DMS 273 treated with DMSO at 0.1 percent for 48 hours (cell line): Measurements from ENCODE around the gene TOP1.
"Not testable (repeated sequence)": the region's sequence is repeated elsewhere in the genome, so short reads cannot be mapped to it uniquely, and the experiment has no call there.

Experiments used
- DNase-seq: peaks from one replicate; lab custom pipeline; 2025; lab: John Stamatoyannopoulos, UW

The TOP1 gene

DNA sequence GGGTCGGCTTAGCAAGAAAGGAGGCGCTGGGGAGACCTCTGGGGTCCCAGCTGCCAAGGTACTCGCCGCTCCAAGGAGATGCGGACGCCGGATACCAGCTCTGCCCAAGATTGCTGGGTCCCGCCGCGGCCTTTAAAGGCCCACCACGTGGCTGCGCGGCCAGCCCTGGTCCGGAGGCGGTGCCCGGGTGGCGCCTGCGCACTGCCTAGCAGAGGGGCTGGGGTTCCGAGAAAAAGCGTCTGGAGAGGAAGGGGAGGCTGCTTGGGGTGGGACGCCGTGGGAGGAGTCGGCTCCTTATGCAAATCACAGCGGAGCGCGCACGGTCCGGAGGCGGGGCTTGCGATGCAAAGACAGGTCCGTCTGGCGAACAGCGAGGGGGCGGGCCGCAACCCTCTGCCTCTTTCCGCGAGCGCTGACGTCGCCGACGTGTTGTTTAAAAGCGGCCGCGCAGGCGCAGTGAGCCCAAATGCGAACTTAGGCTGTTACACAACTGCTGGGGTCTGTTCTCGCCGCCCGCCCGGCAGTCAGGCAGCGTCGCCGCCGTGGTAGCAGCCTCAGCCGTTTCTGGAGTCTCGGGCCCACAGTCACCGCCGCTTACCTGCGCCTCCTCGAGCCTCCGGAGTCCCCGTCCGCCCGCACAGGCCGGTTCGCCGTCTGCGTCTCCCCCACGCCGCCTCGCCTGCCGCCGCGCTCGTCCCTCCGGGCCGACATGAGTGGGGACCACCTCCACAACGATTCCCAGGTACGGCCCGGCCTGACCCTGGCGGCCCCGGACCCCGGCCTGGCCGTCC, at the start of gene TOP1:
Gene TOP1, plus strand, starts transcription at position 464 of the 791 bp plus-strand sequence. Its CDS starts 246 bp downstream, at position 710.
- peak; percentile 98 for DNase-seq

DNA sequence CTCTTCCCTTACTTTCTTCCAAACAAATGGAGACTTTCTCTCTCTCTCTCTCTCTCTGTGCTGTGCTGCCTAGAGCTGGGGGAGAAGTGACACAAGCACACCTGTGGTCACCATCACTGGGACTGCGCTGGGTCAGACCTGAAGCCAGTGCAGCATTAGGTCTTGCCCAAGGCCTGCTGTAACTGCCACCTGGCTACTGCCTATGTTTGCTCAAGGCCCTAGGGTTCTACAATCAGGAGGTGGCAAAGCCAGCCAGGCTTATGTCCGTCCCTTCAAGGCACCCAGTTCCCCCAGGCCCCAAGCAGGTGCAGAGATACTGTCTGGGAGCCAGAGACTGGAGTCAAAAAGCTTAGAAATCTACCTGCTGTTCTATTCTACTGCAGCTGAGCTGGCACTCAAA, 49.4 kb upstream of the TOP1 start:
- no peak for DNase-seq

DNA sequence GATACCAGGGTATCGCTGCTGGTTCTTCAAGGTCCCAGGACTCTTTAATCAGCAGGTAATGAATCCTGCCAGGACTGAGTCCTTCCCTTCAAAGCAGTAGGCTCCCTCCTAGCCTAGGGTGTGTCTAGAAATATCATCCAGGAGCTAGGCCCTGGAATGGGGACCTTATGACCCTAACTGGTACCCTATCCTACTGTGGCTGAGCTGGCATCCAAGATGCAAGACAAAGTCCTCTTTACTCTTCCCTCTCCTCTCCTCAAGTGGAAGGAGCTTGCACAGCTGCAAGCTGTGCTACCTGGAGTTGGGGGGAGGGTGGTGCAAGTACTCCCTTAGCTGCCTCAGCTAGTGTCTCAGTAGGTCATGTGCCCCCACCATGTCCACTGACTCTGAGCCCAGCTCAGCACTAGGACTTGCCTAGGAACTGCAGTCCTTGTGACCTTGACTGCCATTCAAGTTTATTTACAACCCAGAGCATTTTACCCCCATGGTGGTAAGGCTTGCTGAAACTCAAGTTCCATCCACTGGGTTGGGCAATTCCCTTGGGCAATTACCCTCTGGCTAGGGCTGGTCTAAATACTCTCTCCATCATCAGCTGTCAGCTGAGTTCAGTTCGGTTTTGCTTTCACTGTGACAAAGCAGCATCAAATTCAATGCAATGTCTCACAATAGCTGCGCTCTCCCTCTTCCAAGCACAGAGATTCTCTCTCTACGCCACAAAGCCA, 48.4 kb upstream of the TOP1 start:
- no peak for DNase-seq

DNA sequence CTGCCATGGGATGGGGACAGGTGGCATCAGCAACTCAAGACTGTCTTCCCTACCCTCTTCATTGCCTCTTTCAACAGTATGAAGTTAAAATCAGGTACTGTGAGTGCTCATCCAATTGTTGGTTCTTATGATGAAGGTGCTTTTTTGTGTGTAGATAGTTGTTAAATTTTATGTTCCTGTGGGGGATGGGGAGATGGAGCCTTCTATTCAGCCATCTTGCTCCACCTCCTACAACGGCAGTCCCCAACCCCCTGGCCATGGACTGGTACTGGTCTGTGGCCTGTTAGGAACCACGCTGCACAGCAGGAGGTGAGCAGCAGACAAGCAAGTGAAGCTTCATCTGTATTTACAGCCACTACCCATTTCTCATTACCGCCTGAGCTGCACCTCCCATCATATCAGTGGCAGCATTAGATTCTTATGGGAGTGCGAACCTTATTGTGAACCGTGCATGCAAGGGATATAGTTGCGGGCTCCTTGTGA, 47.8 kb upstream of the TOP1 start:
- DNase-seq = no peak

- no peak for DNase-seq
These were observed 46.0 kb upstream of the TOP1 start for GRCh38 chr20:40982415-40983145.

GRCh38 chr20:40983898-40984297, 44.7 kb upstream of the TOP1 start:
- DNase-seq = no peak

DNA sequence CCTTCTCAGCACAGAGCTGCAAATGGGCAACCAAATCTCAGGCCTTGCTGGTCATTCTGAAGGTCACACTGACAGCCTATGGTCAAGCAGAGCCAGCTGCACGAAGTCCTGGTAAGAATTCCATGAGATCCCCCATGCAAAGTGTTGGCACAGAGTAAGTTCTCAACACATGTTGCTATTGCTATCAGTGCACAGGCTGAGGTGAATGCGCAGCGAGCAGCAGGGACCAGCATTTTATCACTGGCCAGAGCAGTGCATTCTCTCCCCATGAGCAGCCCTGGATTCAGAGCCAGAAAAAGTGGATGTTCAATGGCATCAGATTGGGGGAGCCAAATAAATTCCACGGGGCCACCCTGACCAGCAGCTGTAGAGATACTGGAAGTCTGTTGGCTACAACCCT, 44.1 kb upstream of the TOP1 start:
- DNase-seq = no peak

DNA sequence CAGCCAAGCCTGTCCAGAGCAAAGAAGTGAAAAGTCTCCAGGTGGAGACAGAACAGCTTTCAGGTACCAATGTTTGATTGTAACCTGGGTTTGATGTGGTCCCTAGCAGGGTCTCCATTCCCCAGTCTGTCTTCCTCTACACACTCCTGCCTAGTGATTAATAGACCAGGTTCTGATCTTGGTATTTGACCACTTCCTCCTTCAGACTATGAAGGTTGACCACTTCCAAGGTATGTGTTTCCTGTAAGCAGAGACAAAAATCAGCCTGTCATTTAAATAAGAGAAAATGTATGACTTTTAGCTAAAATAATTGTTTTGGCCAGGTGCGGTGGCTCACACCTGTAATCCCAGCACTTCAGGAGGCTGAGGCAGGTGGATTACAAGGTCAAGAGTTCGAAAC, 41.8 kb upstream of the TOP1 start:
- DNase-seq = no peak

DNA sequence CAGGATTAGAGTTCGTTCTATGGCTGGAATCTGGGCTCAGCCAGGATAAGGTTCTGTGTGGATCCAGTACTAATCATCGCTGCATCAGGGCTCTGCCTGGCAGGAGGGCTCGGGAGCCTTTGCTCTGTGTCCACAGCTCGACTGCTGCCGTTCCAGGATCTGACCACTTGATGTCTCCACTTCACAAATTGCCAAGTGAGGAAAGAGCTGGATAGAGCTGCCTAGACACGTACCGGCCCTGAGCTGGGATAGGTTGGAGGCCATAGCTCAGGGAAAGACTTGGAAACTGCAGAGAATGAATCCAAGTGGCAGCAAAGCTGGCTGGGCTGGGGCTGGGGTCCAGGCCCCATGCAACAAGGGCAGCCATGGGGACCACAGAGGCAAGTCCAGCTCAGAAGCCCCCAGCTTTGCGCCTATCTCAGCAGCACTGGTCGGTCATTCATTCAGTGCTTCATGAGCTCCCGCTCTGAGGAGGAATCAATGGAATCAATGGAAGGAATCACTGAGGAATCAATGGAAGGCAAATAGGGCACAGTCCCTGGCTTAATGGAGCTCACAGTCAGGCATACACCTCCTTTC, 38.0 kb upstream of the TOP1 start:
- peak; percentile 59 for DNase-seq

- peak; percentile 12 for DNase-seq
These were observed 37.3 kb upstream of the TOP1 start for GRCh38 chr20:40991181-40991889.

DNA sequence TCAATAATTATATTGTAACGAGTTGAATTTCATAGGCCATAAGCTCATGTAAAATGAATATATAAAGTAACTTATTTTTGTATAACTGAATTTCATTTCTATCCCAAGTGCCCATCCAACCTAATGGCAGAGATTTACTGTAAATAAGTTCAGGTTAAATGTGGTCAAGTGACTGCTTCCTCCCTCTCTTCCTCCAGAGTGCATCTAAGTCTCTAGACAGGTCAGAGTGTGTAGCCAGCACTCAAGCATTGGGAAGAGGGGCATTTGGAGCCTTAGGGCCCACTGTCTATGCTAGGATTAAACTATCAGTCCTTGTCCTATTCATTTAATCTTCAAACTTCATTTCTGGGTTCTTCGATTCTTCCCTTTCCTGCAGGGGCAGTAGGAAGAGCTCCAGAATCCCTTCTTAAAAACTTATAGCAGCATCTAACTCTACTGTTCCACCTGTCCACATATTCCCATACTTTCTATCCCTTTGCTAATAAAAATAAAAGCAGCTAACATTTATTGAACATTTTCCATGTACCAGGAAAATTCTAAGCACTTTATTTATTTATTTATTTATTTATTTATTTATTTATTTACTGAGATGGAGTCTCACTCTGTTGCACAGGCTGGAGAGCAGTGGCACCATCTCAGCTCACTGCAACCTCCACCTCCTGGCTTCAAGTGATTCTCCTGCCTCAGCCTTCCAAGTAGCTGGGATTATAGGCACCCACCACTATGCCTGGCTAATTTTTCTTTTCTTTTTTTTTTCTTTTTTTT, 36.1 kb upstream of the TOP1 start:
- DNase-seq = no peak

GRCh38 chr20:40993794-40994540, 34.7 kb upstream of the TOP1 start:
- DNase-seq = no peak

DNA sequence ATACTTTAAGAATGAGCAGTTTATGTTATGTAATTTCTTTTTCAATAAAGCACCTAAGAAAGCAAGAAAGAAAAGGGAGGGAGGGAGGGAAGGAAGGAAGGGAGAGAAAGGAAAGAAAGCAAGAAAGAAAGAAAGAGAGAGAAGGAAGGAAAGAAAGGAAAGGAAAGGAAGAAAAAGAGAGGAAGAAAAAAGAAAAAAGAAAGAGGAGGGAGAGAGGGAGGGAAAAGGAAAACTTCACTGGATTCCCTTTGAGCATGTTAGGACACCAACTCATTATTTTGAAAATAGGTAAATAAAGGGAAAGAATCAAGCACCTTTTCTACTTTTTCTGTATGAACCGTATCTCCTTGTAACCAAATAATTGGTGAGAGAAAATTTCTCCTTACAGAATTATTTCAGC, 32.3 kb upstream of the TOP1 start:
- DNase-seq = no peak

GRCh38 chr20:40997116-40997515, 31.5 kb upstream of the TOP1 start:
- DNase-seq = no peak

- DNase-seq = no peak
These were observed 28.8 kb upstream of the TOP1 start for GRCh38 chr20:40999841-41000240.

- DNase-seq = no peak
These were observed 28.0 kb upstream of the TOP1 start for GRCh38 chr20:41000628-41001027.

DNA sequence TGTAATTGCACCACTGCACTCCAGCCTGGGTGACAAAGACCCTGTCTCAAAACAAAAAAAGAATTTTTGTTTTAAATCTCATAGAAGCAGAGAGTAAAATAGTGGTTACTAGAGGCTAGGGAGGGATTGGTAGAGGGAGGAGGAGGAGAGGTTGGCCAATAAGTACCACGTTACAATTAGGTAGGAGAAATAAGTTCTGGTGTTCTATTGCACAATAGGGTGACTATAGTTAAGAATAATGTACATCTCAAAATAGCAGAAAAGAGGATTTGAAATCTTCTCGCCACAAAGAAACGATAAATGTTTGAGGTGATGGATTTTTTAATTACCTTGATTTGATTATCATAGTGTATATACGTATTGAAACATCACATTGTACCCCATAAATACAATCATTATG, 27.1 kb upstream of the TOP1 start:
- no peak for DNase-seq

DNA sequence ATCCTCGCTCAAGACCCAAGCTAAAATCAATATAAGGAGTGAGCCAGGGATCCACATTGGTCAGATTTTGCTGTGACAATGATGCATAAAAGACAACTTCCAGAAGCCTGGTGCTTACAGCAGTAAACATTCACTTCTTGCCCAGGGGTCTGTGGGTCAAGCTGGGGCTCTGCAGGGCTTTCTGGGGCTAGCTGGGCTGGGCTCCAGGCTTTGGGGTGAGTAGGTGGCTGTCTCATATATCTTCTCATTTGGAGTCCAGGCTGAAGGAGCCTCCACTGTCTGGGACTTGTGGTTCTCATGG, 25.8 kb upstream of the TOP1 start:
- no peak for DNase-seq

DNA sequence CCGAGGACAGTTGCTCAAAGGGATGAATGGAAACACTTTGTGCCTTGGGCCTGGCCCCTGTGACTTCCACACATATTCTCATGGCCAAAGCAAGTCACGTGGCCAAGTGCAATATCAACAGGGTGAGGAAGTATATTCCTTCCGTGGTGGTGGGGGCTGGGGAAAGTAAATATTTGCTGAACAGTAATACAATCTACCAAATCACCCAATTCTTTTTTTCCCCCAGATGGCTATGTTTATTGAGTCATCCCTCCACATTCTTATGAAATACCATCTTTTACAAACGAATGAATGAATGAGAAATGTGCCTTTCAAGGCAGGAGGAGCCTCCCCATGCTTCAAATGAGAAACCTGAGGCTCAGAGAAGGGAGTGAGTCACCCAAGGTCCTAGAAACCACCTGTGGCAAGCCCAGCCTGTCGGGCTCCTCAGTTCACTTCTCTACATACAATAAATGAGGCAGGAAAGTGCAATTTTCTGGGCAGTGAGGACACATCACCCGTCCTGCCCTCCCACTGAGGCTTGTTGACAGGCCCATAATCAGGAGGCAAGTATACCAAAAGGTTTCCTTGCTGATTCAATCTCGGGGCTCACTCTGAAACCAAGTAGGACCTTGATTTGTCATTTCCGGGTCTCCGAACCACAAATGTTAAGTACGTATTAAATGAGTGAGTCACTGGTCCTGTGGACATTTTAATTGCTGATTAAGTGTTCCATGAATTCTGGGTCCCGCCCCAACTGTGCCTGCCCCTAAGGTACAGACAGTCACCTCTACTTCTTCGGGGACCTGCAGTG, 25.3 kb upstream of the TOP1 start:
- DNase-seq = peak; percentile 42

DNA sequence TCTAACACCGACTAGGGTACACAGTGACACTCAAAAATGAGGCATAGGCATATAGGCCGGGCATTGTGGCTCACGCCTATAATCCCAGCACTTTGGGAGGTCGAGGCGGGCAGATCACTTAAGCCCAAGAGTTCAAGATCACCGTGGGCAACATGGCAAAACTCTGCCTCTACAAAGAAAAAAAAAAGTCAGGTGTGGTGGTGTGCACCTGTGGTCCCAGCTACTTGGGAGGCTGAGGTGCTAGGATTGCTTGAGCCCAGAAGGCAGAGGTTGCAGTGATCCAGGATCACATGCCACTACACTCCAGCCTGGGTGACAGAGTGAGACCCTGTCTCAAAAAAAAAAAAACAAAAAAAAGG, 24.7 kb upstream of the TOP1 start:
- DNase-seq = not testable (repeated sequence)
